ENCODE results near the gene TPD52L1.

- no peak for TF ChIP-seq GATA2 (IDR thresholded peaks at IDR 0.05; ENCODE audit: low read depth, low read length)
- TF ChIP-seq GATA3 (IDR thresholded peaks at IDR 0.05; ENCODE audit: low read depth, low read length): no peak
Measured at GRCh38 chr6:125121894-125122293, 31.7 kb upstream of the TPD52L1 start.

Measured in SH-SY5Y (cell line).